ENCODE results near the gene WDR64.

DNA sequence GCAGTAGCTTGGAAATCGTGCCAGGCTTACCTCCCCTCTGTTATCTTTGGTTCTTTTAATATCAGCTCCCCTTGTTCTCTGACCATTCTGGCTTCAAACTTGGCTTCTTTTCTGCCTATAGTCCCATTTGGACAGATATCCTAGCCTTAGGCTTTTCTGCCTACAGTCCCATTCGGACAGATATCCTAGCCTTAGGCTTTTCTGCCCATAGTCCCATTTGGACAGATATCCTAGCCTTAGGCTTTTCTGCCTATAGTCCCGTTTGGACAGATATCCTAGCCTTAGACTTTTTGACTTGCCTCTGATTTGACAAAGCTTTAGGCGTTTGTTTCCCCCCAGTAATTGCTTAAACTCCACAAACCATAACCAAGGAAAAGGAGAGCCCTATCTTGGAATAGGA lies 37.5 kb upstream of the WDR64 start:
- TF ChIP-seq, protein P1, sequence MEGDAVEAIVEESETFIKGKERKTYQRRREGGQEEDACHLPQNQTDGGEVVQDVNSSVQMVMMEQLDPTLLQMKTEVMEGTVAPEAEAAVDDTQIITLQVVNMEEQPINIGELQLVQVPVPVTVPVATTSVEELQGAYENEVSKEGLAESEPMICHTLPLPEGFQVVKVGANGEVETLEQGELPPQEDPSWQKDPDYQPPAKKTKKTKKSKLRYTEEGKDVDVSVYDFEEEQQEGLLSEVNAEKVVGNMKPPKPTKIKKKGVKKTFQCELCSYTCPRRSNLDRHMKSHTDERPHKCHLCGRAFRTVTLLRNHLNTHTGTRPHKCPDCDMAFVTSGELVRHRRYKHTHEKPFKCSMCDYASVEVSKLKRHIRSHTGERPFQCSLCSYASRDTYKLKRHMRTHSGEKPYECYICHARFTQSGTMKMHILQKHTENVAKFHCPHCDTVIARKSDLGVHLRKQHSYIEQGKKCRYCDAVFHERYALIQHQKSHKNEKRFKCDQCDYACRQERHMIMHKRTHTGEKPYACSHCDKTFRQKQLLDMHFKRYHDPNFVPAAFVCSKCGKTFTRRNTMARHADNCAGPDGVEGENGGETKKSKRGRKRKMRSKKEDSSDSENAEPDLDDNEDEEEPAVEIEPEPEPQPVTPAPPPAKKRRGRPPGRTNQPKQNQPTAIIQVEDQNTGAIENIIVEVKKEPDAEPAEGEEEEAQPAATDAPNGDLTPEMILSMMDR (IDR thresholded peaks at IDR 0.05): no peak
- no peak for TF ChIP-seq POLR2A (IDR thresholded peaks at IDR 0.05)
- no peak for TF ChIP-seq POLR2AphosphoS5 (IDR thresholded peaks at IDR 0.05; ENCODE audit: insufficient read depth in 1 of 2, low read depth in 1 of 2)
